WTC11 (cell line): ENCODE results near the gene GAK. TPM values are rescaled to one million over a fixed set of nuclear protein-coding genes. Genes with fewer than 3 reads are reported as not detected.

Experiments used
- ATAC-seq: fragments of 200-7000 bp; cut with Tn5 transposase; 2 replicates; pipeline ENCODE4 v1.10.0; 2021; ENCODE audit warnings: mild to moderate bottlenecking, moderate library complexity
- CTCF ChIA-PET: fragments of 300-600 bp; sonication (Branson Sonifier 250); formaldehyde crosslinking; loops from one replicate; lab custom pipeline; 2021; ENCODE audit warnings: antibody characterized with exemption; lab: Charles Lee
- POLR2A ChIA-PET: fragments of 350-600 bp; sonication (Branson Sonifier 250); formaldehyde crosslinking; loops from one replicate; lab custom pipeline; 2021; ENCODE audit warnings: antibody characterized with exemption; lab: Charles Lee
- DNase-seq: peaks from one replicate; pipeline ENCODE4 v3.0.0; 2021; ENCODE audit warnings: low spot score
- H3K27ac Mint-ChIP-seq: 2 replicates; pipeline ENCODE4 v1.8.0; 2021; ENCODE audit warnings: mixed read lengths
- H3K27me3 Mint-ChIP-seq: 2 replicates; pipeline ENCODE4 v1.8.0; 2021; ENCODE audit warnings: low read depth, mild to moderate bottlenecking, moderate library complexity, mixed read lengths
- H3K36me3 Mint-ChIP-seq: 2 replicates; pipeline ENCODE4 v1.8.0; 2021; ENCODE audit warnings: mixed read lengths
- H3K4me1 Mint-ChIP-seq: 2 replicates; pipeline ENCODE4 v1.8.0; 2022; ENCODE audit warnings: mixed read lengths
- H3K4me3 Mint-ChIP-seq: 2 replicates; pipeline ENCODE4 v1.8.0; 2021; ENCODE audit warnings: mild to moderate bottlenecking, moderate library complexity, mixed read lengths
- H3K9me3 Mint-ChIP-seq: 2 replicates; pipeline ENCODE4 v1.8.0; 2021; ENCODE audit warnings: mixed read lengths
- ARID4B ChIP-seq: sonication (generic); formaldehyde crosslinking; IDR thresholded peaks from 2 replicates; pipeline ENCODE4 v1.8.0; 2023; ENCODE audit warnings: missing genetic modification reagents, mild to moderate bottlenecking, borderline replicate concordance
- CREM ChIP-seq: sonication (generic); formaldehyde crosslinking; IDR thresholded peaks from 2 replicates; pipeline ENCODE4 v1.8.1; 2022; ENCODE audit warnings: mild to moderate bottlenecking, missing genetic modification reagents, moderate library complexity
- ERG ChIP-seq: fragments of 250-450 bp; sonication (Bioruptor Pico); IDR thresholded peaks from 2 replicates; pipeline ENCODE4 v1.8.0; 2021; ENCODE audit warnings: mild to moderate bottlenecking
- ESRRA ChIP-seq: sonication (generic); formaldehyde crosslinking; IDR thresholded peaks from 2 replicates; pipeline ENCODE4 v1.8.1; 2022; ENCODE audit warnings: mild to moderate bottlenecking, missing genetic modification reagents, borderline replicate concordance
- GTF2I ChIP-seq: fragments of 250-450 bp; sonication (Bioruptor Pico); conservative IDR thresholded peaks from 2 replicates; pipeline ENCODE4 v1.4.0; 2021; ENCODE audit warnings: mild to moderate bottlenecking
- NFE2L1 ChIP-seq: sonication (generic); formaldehyde crosslinking; IDR thresholded peaks from 2 replicates; pipeline ENCODE4 v1.8.1; 2023; ENCODE audit warnings: missing genetic modification reagents
- NR2C2 ChIP-seq: sonication (generic); formaldehyde crosslinking; IDR thresholded peaks from 2 replicates; pipeline ENCODE4 v1.8.0; 2022; ENCODE audit warnings: mild to moderate bottlenecking, missing genetic modification reagents
- OVOL2 ChIP-seq: fragments of 250-450 bp; sonication (Bioruptor Pico); IDR thresholded peaks from 2 replicates; pipeline ENCODE4 v1.9.0; 2021; ENCODE audit warnings: mild to moderate bottlenecking, borderline replicate concordance
- PRDM15 ChIP-seq: sonication (generic); formaldehyde crosslinking; IDR thresholded peaks from 2 replicates; pipeline ENCODE4 v1.8.0; 2022; ENCODE audit warnings: missing genetic modification reagents
- SOX15 ChIP-seq: fragments of 250-450 bp; sonication (Bioruptor Pico); IDR thresholded peaks from 2 replicates; pipeline ENCODE4 v1.9.0; 2021; ENCODE audit warnings: mild to moderate bottlenecking
- SP1 ChIP-seq: sonication (generic); formaldehyde crosslinking; conservative IDR thresholded peaks from 2 replicates; pipeline ENCODE4 v1.8.1; 2022; ENCODE audit warnings: missing genetic modification reagents
- TEAD1 ChIP-seq: sonication (generic); formaldehyde crosslinking; IDR thresholded peaks from 2 replicates; pipeline ENCODE4 v1.8.0; 2022; ENCODE audit warnings: mild to moderate bottlenecking, missing genetic modification reagents
- ZBTB43 ChIP-seq: sonication (generic); formaldehyde crosslinking; IDR thresholded peaks from 2 replicates; pipeline ENCODE4 v1.8.1; 2023; ENCODE audit warnings: mild to moderate bottlenecking, missing genetic modification reagents
- ZNF121 ChIP-seq: sonication (generic); formaldehyde crosslinking; IDR thresholded peaks from 2 replicates; pipeline ENCODE4 v1.8.0; 2023; ENCODE audit warnings: missing genetic modification reagents
- ZNF232 ChIP-seq: sonication (generic); formaldehyde crosslinking; IDR thresholded peaks from 2 replicates; pipeline ENCODE4 v1.8.0; 2022; ENCODE audit warnings: mild to moderate bottlenecking, missing genetic modification reagents
- ZNF425 ChIP-seq: fragments of 250-450 bp; sonication (Bioruptor Pico); conservative IDR thresholded peaks from 2 replicates; pipeline ENCODE4 v1.9.0; 2021; ENCODE audit warnings: mild to moderate bottlenecking
- total RNA-seq: library from RNA; stranded (reverse); gene quantifications from 3 replicates; pipeline ENCODE4 v1.2.3, GENCODE V29; 2021
- TF ChIP-seq, protein P1 (sequence below): fragments of 250-450 bp; sonication (Bioruptor Pico); IDR thresholded peaks from 2 replicates; pipeline ENCODE4 v1.9.0; 2021; ENCODE audit warnings: moderate library complexity, mild to moderate bottlenecking, inconsistent platforms, borderline replicate concordance
- TF ChIP-seq, protein P2 (sequence below): sonication (generic); formaldehyde crosslinking; IDR thresholded peaks from 2 replicates; pipeline ENCODE4 v1.8.1; 2023; ENCODE audit warnings: mild to moderate bottlenecking, missing genetic modification reagents, moderate library complexity

The GAK gene
- total RNA-seq, 1 experiment from 2014 or later, result 121 TPM

GRCh38 chr4:826508-827208 is 105.5 kb downstream of the GAK start:
- CTCF ChIA-PET, result interaction anchor here (0.6 to 1.2 kb wide), 5 partner anchors 31 to 162 kb away, joined by 3 to 5 read pairs (median 3); no protein-coding TSS in a partner anchor
- Mint-ChIP-seq H3K27ac (no peak overlapping the region), H3K4me3 (peak overlapping the region; percentile 42; the same call in 1 of the 2 replicates), H3K36me3 (no peaks in the 10 kb centered on the region), H3K9me3 (no peaks in the 10 kb centered on the region), H3K4me1 (no peaks in the 10 kb centered on the region), H3K27me3 (peaks cover 58% of the 10 kb centered on the region)
- POLR2A ChIA-PET, result no interaction called here
- peak; percentile 19; the same call in 1 of the 2 replicates for TF ChIP-seq ZNF121 (CRISPR knock-in tag)
- TF ChIP-seq CREM (CRISPR knock-in tag), result no peak
- no peak for TF ChIP-seq TEAD1
- TF ChIP-seq ERG (CRISPR knock-in tag), result no peak
- DNase-seq, result peak; percentile 59
- ATAC-seq, result peak; percentile 22

- no peaks in the 10 kb centered on the region for H3K36me3 Mint-ChIP-seq
- peak; percentile 10; the same call in 1 of the 2 replicates for ATAC-seq
- POLR2A ChIA-PET, result no interaction called here
- no peaks in the 10 kb centered on the region for H3K9me3 Mint-ChIP-seq
- H3K4me3 Mint-ChIP-seq, result peak within 1 kb of the TSS; percentile 51
- no peak within 1 kb of the TSS for H3K27ac Mint-ChIP-seq
- DNase-seq, result peak; percentile 47
- peaks cover 65% of the 10 kb centered on the region for H3K27me3 Mint-ChIP-seq
- CTCF ChIA-PET, result interaction anchor here (0.6 kb wide), 1 partner anchor 460 kb away, joined by 5 read pairs; no protein-coding TSS in a partner anchor
- H3K4me1 Mint-ChIP-seq, result no peaks in the 10 kb centered on the region
- no peak for TF ChIP-seq GTF2I (CRISPR knock-in tag)
- TF ChIP-seq, protein P1, sequence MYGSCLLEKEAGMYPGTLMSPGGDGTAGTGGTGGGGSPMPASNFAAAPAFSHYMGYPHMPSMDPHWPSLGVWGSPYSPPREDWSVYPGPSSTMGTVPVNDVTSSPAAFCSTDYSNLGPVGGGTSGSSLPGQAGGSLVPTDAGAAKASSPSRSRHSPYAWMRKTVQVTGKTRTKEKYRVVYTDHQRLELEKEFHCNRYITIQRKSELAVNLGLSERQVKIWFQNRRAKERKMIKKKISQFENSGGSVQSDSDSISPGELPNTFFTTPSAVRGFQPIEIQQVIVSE (CRISPR knock-in tag), result no peak
- TF ChIP-seq ZBTB43, result no peak
- no peak for TF ChIP-seq ZNF232
- TF ChIP-seq OVOL2, result no peak
- TF ChIP-seq ESRRA (CRISPR knock-in tag), result no peak
- TF ChIP-seq, protein P2, sequence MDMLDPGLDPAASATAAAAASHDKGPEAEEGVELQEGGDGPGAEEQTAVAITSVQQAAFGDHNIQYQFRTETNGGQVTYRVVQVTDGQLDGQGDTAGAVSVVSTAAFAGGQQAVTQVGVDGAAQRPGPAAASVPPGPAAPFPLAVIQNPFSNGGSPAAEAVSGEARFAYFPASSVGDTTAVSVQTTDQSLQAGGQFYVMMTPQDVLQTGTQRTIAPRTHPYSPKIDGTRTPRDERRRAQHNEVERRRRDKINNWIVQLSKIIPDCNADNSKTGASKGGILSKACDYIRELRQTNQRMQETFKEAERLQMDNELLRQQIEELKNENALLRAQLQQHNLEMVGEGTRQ, result no peak
- TF ChIP-seq NFE2L1 (CRISPR knock-in tag), result no peak
- TF ChIP-seq ARID4B (CRISPR knock-in tag), result no peak
- no peak for TF ChIP-seq ZNF425 (CRISPR knock-in tag)
- TF ChIP-seq SOX15 (CRISPR knock-in tag), result no peak
- no peak for TF ChIP-seq PRDM15 (CRISPR knock-in tag)
- TF ChIP-seq CREM (CRISPR knock-in tag), result no peak
- TF ChIP-seq SP1 (CRISPR knock-in tag), result no peak
- no peak for TF ChIP-seq NR2C2 (CRISPR knock-in tag)
Observed at GRCh38 chr4:825971-826330, 106.2 kb downstream of the GAK start, which contains the start of gene CPLX1. Gene CPLX1 (minus strand): TSS chr4:826129. CDS start chr4:824522, 1,607 bp downstream.
